HEK293 (cell line): ENCODE measurements around the gene SETD1A.

Source experiments
- CTCF ChIA-PET: fragments of 350-600 bp; formaldehyde crosslinking; extraction: SDS; loops from one replicate; lab custom pipeline; 2021; ENCODE audit warnings: antibody characterized with exemption; lab: Yijun Ruan, JAX
- POLR2A ChIA-PET: fragments of 300-600 bp; formaldehyde crosslinking; extraction: SDS; loops from one replicate; lab custom pipeline; 2020; ENCODE audit warnings: antibody characterized with exemption, inconsistent platforms; lab: Yijun Ruan, JAX
- H3K27ac ChIP-seq: fragments of 200-500 bp; sonication (Bioruptor generic); 2 replicates; pipeline ENCODE4 v1.5.1; 2014; ENCODE audit warnings: low read depth, low read length, control low read depth, inconsistent platforms; ENCODE audit errors: extremely low read depth
- H3K36me3 ChIP-seq, 2 experiments: fragments of 200-500 bp in 1 of 2; sonication (Bioruptor generic) in 1 of 2; 1 replicate in 1 of 2; 2 replicates in 1 of 2; pipeline ENCODE4 v1.5.1; 2014 to 2017; ENCODE audit warnings: inconsistent platforms in 2 of 2, low read length in 2 of 2; ENCODE audit not compliant: control insufficient read depth in 2 of 2, insufficient read depth in 1 of 2
- H3K4me1 ChIP-seq: fragments of 200-500 bp; sonication (Bioruptor generic); 2 replicates; pipeline ENCODE4 v1.5.1; 2014; ENCODE audit warnings: mild to moderate bottlenecking, low read length, inconsistent platforms; ENCODE audit not compliant: control insufficient read depth, insufficient read depth
- H3K4me3 ChIP-seq: 2 replicates; pipeline ENCODE4 v1.5.1; 2011; ENCODE audit warnings: low read depth, mild to moderate bottlenecking, control low read depth, low read length, moderate library complexity
- H3K9me3 ChIP-seq: fragments of 200-500 bp; sonication (Bioruptor generic); 2 replicates; pipeline ENCODE4 v1.5.1; 2014; ENCODE audit warnings: low read depth, low read length, inconsistent platforms; ENCODE audit not compliant: control insufficient read depth, insufficient read depth
- EGR2 ChIP-seq: fragments of 450-650 bp; formaldehyde crosslinking; IDR thresholded peaks from 2 replicates; pipeline ENCODE4 v1.5.1; 2016; ENCODE audit warnings: low read depth, missing biosample characterization, missing genetic modification characterization
- KLF16 ChIP-seq: fragments of 450-650 bp; formaldehyde crosslinking; IDR thresholded peaks from 2 replicates; pipeline ENCODE4 v1.5.1; 2017; ENCODE audit warnings: missing biosample characterization, missing genetic modification characterization
- OSR2 ChIP-seq: fragments of 450-650 bp; formaldehyde crosslinking; IDR thresholded peaks from 2 replicates; pipeline ENCODE4 v1.5.1; 2016; ENCODE audit warnings: missing biosample characterization, missing genetic modification characterization
- SCRT2 ChIP-seq: fragments of 450-650 bp; formaldehyde crosslinking; IDR thresholded peaks from 2 replicates; pipeline ENCODE4 v1.5.1; 2016; ENCODE audit warnings: missing biosample characterization, missing genetic modification characterization
- YY1 ChIP-seq: fragments of 450-650 bp; formaldehyde crosslinking; IDR thresholded peaks from 2 replicates; pipeline ENCODE4 v1.5.1; 2018; ENCODE audit warnings: missing biosample characterization, missing genetic modification characterization
- ZBTB7A ChIP-seq: fragments of 450-650 bp; formaldehyde crosslinking; IDR thresholded peaks from 2 replicates; pipeline ENCODE4 v1.5.1; 2016; ENCODE audit warnings: low read depth, missing biosample characterization, missing genetic modification characterization
- ZEB2 ChIP-seq: fragments of 450-650 bp; formaldehyde crosslinking; IDR thresholded peaks from 2 replicates; pipeline ENCODE4 v1.5.1; 2016; ENCODE audit warnings: missing biosample characterization, missing genetic modification characterization
- ZFHX2 ChIP-seq: fragments of 450-650 bp; formaldehyde crosslinking; conservative IDR thresholded peaks from 2 replicates; pipeline ENCODE4 v1.5.1; 2016; ENCODE audit warnings: missing biosample characterization, missing genetic modification characterization
- ZNF24 ChIP-seq: fragments of 450-650 bp; formaldehyde crosslinking; IDR thresholded peaks from 2 replicates; pipeline ENCODE4 v1.5.1; 2016; ENCODE audit warnings: missing biosample characterization, missing genetic modification characterization
- ZNF341 ChIP-seq: fragments of 450-650 bp; formaldehyde crosslinking; IDR thresholded peaks from 2 replicates; pipeline ENCODE4; 2016; ENCODE audit warnings: low read depth, missing biosample characterization, missing genetic modification characterization
- ZNF404 ChIP-seq: fragments of 450-650 bp; formaldehyde crosslinking; IDR thresholded peaks from 2 replicates; pipeline ENCODE4 v1.5.1; 2017; ENCODE audit warnings: missing biosample characterization, missing genetic modification characterization
- ZNF558 ChIP-seq: fragments of 450-650 bp; formaldehyde crosslinking; IDR thresholded peaks from 2 replicates; pipeline ENCODE4 v1.5.1; 2016; ENCODE audit warnings: missing biosample characterization, missing genetic modification characterization
- ZNF600 ChIP-seq: fragments of 450-650 bp; formaldehyde crosslinking; IDR thresholded peaks from 2 replicates; pipeline ENCODE4 v1.5.1; 2016; ENCODE audit warnings: missing biosample characterization, missing genetic modification characterization
- ZNF610 ChIP-seq: fragments of 450-650 bp; formaldehyde crosslinking; IDR thresholded peaks from 2 replicates; pipeline ENCODE4 v1.5.1; 2016; ENCODE audit warnings: missing biosample characterization, missing genetic modification characterization, borderline replicate concordance
- ZNF621 ChIP-seq: fragments of 450-650 bp; formaldehyde crosslinking; IDR thresholded peaks from 2 replicates; pipeline ENCODE4 v1.5.1; 2017; ENCODE audit warnings: missing biosample characterization, missing genetic modification characterization
- ZNF768 ChIP-seq: fragments of 450-650 bp; formaldehyde crosslinking; IDR thresholded peaks from 2 replicates; pipeline ENCODE4 v1.5.1; 2018; ENCODE audit warnings: missing biosample characterization, mild to moderate bottlenecking, missing genetic modification characterization
- TF ChIP-seq, protein P1 (sequence below): fragments of 450-650 bp; formaldehyde crosslinking; IDR thresholded peaks from 2 replicates; pipeline ENCODE4 v1.5.1; 2016; ENCODE audit warnings: missing biosample characterization, missing genetic modification characterization
- TF ChIP-seq, protein P2 (sequence below): fragments of 450-650 bp; IDR thresholded peaks from 2 replicates; pipeline ENCODE4 v1.5.1; 2018; ENCODE audit warnings: missing biosample characterization, missing genetic modification characterization
- TF ChIP-seq, protein P3 (sequence below): fragments of 450-650 bp; formaldehyde crosslinking; IDR thresholded peaks from 2 replicates; pipeline ENCODE4 v1.5.1; 2017; ENCODE audit warnings: missing biosample characterization, missing genetic modification characterization
- TF ChIP-seq, protein P4 (sequence below): fragments of 450-650 bp; formaldehyde crosslinking; IDR thresholded peaks from 2 replicates; pipeline ENCODE4 v1.5.1; 2016; ENCODE audit warnings: missing biosample characterization, missing genetic modification characterization

Gene SETD1A

DNA sequence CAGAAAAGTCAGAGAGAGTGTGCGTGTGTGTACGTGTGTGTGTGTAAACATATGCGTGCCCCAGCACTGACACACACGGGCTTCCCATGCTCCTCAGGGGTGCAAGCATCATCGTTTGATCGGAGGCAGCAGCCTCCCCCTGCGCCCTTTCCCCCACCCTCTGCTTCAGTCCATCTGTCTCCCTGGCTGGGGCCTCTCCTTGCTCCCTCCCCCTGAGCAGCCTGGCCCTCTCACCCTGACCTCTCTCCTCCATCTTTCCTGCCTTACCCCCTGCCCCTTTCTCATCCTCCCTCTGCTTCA, 48.5 kb downstream of the SETD1A start (continued):
- TF ChIP-seq, protein P1, sequence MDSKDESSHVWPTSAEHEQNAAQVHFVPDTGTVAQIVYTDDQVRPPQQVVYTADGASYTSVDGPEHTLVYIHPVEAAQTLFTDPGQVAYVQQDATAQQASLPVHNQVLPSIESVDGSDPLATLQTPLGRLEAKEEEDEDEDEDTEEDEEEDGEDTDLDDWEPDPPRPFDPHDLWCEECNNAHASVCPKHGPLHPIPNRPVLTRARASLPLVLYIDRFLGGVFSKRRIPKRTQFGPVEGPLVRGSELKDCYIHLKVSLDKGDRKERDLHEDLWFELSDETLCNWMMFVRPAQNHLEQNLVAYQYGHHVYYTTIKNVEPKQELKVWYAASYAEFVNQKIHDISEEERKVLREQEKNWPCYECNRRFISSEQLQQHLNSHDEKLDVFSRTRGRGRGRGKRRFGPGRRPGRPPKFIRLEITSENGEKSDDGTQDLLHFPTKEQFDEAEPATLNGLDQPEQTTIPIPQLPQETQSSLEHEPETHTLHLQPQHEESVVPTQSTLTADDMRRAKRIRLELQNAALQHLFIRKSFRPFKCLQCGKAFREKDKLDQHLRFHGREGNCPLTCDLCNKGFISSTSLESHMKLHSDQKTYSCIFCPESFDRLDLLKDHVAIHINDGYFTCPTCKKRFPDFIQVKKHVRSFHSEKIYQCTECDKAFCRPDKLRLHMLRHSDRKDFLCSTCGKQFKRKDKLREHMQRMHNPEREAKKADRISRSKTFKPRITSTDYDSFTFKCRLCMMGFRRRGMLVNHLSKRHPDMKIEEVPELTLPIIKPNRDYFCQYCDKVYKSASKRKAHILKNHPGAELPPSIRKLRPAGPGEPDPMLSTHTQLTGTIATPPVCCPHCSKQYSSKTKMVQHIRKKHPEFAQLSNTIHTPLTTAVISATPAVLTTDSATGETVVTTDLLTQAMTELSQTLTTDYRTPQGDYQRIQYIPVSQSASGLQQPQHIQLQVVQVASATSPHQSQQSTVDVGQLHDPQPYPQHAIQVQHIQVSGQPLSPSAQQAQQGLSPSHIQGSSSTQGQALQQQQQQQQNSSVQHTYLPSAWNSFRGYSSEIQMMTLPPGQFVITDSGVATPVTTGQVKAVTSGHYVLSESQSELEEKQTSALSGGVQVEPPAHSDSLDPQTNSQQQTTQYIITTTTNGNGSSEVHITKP (tag by site-specific recombination): no peak
- TF ChIP-seq ZNF404 (tag by site-specific recombination) (no peak), YY1 (tag by site-specific recombination) (no peak), KLF16 (tag by site-specific recombination) (no peak), OSR2 (tag by site-specific recombination) (no peak)
- TF ChIP-seq, protein P2, sequence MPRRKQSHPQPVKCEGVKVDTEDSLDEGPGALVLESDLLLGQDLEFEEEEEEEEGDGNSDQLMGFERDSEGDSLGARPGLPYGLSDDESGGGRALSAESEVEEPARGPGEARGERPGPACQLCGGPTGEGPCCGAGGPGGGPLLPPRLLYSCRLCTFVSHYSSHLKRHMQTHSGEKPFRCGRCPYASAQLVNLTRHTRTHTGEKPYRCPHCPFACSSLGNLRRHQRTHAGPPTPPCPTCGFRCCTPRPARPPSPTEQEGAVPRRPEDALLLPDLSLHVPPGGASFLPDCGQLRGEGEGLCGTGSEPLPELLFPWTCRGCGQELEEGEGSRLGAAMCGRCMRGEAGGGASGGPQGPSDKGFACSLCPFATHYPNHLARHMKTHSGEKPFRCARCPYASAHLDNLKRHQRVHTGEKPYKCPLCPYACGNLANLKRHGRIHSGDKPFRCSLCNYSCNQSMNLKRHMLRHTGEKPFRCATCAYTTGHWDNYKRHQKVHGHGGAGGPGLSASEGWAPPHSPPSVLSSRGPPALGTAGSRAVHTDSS: no peak

DNA sequence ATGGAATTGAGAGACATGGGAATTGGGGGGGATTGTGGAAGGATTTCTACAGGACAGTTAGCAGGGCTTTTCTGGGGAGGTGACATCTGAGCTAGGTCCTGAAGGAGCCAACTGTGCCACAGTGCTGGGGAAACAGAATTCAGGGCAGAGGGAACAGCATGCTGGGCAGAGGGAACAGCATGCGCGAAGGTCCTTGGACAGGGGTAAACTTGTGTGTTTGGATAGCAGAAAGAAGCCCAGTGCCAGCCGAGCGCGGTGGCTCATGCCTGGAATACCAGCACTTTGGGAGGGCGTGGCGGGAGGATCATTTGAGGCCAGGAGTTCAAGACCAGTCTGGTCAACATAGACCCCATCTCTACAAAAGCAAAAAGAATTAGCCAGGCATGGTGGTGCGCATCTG, 49.0 kb downstream of the SETD1A start:
- ChIA-PET CTCF (interaction anchor here (0.7 to 1.3 kb wide), 2 partner anchors 21 to 22 kb away, joined by 3 to 6 read pairs; no protein-coding TSS in a partner anchor), POLR2A (no interaction called here)
- Histone ChIP-seq H3K36me3 (no peaks in the 10 kb centered on the region), H3K4me3 (no peak overlapping the region), H3K27ac (no peak overlapping the region), H3K4me1 (no peaks in the 10 kb centered on the region), H3K9me3 (no peaks in the 10 kb centered on the region)
- TF ChIP-seq ZBTB7A (tag by site-specific recombination) (0 out of 2 replicates have a peak, but pooled peaks have one; percentile 50), ZNF24 (peak; percentile 20; the same call in 1 of the 2 replicates), ZNF610 (tag by site-specific recombination) (no peak), ZNF341 (peak; percentile 46)

DNA sequence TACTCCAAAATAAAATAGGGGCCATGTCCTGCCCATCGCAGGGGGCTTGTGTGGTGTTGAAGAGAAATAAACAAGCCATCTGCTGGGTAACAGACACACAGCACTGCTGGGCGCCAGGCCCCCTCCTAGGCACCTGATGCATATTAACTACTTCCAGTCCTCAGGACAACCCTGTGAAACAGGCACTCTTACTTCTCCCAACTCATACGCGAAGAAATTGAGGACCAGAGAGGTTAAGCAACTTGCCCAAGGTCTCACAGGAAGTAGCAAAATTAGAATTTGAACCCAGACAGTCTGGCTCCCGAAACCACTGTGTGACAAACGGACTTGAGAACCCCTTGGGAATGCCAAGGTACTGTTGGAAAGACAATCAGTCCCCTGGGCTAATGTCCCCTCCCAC, 50.1 kb downstream of the SETD1A start:
- Histone ChIP-seq H3K4me3 (no peak overlapping the region), H3K9me3 (no peaks in the 10 kb centered on the region), H3K4me1 (no peaks in the 10 kb centered on the region), H3K36me3 (no peaks in the 10 kb centered on the region), H3K27ac (no peak overlapping the region)
- ChIA-PET CTCF (interaction anchor here (0.6 kb wide), 1 partner anchor 109 kb away, joined by 3 read pairs; no protein-coding TSS in a partner anchor), POLR2A (no interaction called here)
- TF ChIP-seq SCRT2 (tag by site-specific recombination): peak; percentile 52; the same call in 1 of the 2 replicates
- peak; percentile 88 for TF ChIP-seq ZNF768 (tag by site-specific recombination)
- TF ChIP-seq ZNF558 (tag by site-specific recombination): no peak

DNA sequence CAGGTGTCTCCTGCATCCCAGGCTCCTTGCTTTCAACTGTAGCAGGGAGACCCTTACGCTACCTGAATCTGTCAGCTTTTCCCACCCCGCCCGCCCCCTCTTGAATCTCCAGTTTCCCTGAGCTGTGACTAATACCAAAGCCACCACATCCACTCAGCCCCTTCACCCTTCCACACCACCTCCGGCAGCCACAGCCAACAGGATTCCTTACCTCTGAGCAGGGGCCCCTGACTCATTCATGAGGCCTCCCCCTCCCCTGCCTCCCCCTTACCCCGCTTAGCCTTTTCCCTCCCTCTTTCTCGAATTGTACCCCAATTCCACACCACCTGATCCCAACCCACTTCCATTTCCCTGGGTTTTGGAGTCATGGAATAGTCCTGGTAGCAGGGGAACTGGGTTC, 50.6 kb downstream of the SETD1A start:
- no peaks in the 10 kb centered on the region for H3K4me1 ChIP-seq
- TF ChIP-seq ZEB2 (tag by site-specific recombination) (no peak), ZNF600 (peak; percentile 58; the same call in 1 of the 2 replicates), ZFHX2 (tag by site-specific recombination) (peak; percentile 29; the same call in 1 of the 2 replicates), ZNF621 (no peak), EGR2 (tag by site-specific recombination) (peak; percentile 44; the same call in 1 of the 2 replicates), YY1 (tag by site-specific recombination) (no peak), ZBTB7A (tag by site-specific recombination) (no peak)
- TF ChIP-seq, protein P3, sequence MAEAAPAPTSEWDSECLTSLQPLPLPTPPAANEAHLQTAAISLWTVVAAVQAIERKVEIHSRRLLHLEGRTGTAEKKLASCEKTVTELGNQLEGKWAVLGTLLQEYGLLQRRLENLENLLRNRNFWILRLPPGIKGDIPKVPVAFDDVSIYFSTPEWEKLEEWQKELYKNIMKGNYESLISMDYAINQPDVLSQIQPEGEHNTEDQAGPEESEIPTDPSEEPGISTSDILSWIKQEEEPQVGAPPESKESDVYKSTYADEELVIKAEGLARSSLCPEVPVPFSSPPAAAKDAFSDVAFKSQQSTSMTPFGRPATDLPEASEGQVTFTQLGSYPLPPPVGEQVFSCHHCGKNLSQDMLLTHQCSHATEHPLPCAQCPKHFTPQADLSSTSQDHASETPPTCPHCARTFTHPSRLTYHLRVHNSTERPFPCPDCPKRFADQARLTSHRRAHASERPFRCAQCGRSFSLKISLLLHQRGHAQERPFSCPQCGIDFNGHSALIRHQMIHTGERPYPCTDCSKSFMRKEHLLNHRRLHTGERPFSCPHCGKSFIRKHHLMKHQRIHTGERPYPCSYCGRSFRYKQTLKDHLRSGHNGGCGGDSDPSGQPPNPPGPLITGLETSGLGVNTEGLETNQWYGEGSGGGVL (tag by site-specific recombination): peak; percentile 56
- TF ChIP-seq, protein P4, sequence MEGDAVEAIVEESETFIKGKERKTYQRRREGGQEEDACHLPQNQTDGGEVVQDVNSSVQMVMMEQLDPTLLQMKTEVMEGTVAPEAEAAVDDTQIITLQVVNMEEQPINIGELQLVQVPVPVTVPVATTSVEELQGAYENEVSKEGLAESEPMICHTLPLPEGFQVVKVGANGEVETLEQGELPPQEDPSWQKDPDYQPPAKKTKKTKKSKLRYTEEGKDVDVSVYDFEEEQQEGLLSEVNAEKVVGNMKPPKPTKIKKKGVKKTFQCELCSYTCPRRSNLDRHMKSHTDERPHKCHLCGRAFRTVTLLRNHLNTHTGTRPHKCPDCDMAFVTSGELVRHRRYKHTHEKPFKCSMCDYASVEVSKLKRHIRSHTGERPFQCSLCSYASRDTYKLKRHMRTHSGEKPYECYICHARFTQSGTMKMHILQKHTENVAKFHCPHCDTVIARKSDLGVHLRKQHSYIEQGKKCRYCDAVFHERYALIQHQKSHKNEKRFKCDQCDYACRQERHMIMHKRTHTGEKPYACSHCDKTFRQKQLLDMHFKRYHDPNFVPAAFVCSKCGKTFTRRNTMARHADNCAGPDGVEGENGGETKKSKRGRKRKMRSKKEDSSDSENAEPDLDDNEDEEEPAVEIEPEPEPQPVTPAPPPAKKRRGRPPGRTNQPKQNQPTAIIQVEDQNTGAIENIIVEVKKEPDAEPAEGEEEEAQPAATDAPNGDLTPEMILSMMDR (tag by site-specific recombination): no peak
- H3K9me3 ChIP-seq: no peaks in the 10 kb centered on the region
- H3K27ac ChIP-seq: no peak overlapping the region
- no peak overlapping the region for H3K4me3 ChIP-seq
- CTCF ChIA-PET: interaction anchor here (1.0 to 1.3 kb wide), 2 partner anchors 9 to 22 kb away, joined by 4 to 5 read pairs; no protein-coding TSS in a partner anchor
- POLR2A ChIA-PET: interaction anchor here (0.6 kb wide), 1 partner anchor 12 kb away, joined by 3 read pairs; no protein-coding TSS in a partner anchor
- no peaks in the 10 kb centered on the region for H3K36me3 ChIP-seq
